Activated CD4-positive, CD25-positive, alpha-beta regulatory T cell treated with anti-CD3 and anti-CD28 coated beads, Interleukin-2, amount 50 U/mL, for 16 hours (primary cell): ENCODE results near the gene GPR132.
"Not testable (repeated sequence)": the region's sequence is repeated elsewhere in the genome, so short reads cannot be mapped to it uniquely, and the experiment has no call there.

Source experiments
- DNase-seq: peaks from one replicate; pipeline ENCODE4 v3.0.0-alpha.2; 2020; ENCODE audit warnings: low read depth, low spot score

Gene GPR132, protein sequence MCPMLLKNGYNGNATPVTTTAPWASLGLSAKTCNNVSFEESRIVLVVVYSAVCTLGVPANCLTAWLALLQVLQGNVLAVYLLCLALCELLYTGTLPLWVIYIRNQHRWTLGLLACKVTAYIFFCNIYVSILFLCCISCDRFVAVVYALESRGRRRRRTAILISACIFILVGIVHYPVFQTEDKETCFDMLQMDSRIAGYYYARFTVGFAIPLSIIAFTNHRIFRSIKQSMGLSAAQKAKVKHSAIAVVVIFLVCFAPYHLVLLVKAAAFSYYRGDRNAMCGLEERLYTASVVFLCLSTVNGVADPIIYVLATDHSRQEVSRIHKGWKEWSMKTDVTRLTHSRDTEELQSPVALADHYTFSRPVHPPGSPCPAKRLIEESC

DNA sequence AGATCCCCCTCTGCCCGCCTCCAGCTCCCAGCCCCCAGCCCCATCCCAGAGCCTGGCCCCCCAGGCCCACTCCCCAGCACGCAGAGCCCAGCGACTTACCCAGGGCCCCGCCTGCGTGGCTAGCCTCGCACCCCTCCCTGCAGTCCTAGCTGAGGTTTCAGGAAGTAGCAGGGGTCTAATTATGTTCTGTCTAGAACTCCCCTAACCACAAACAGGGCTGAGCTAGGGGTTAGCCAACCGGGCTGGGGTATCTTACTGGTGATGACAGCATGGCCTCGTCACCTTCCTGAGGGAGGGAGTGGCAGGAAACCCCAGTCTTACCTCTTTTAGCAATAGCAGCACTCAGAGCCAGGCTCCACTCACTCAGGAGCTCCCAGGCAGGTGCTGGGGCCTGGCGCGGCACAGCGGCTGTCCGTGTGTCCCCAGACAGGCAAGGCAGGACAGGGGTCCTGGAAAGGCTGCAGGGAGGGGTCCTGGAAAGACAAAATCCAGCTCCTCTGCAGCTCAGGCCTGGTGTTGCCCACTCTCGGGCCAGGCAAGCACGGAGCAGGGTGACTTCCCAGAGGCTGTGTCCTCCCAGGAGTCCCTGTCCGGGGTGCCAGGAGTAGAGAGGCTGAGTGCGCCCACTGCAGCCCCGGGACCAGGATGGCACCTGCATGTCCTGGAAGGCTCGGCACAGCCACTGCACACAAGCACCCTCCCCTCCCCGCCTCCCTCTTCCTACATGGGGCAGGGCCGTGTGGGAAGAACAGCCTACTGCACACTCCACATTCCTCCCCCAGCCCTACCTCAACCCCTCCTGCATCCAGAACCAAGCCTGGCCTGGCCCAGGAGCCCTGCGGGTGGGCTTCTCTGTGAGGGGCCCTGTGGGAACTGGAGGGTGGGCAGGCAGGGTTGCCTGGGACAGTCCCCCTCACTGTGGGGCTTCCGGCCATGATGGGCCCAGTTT is at the start of gene GPR132:
GPR132 (minus strand) TSS at position 151 of the 949 bp plus-strand sequence. CDS start 10,010 bp downstream, outside the sequence.
- peak; percentile 84 for DNase-seq

DNA sequence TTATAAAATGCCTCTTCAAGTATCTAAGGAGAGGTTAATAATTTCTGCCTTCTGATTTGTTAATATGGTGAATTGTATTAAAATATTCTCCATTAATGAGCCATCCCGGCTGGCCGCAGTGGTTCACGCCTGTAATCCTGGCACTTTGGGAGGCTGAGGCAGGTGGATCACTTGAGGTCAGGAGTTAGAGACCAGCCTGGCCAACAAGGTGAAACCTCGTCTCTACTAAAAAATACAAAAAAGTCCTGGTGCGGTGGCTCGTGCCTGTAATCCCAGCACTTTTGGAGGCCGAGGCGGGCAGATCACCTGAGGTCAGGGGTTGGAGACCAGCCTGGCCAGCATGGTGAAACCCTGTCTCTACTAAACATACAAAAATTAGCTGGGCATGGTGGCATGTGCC is 44.0 kb upstream of the GPR132 start:
- not testable (repeated sequence) for DNase-seq

DNA sequence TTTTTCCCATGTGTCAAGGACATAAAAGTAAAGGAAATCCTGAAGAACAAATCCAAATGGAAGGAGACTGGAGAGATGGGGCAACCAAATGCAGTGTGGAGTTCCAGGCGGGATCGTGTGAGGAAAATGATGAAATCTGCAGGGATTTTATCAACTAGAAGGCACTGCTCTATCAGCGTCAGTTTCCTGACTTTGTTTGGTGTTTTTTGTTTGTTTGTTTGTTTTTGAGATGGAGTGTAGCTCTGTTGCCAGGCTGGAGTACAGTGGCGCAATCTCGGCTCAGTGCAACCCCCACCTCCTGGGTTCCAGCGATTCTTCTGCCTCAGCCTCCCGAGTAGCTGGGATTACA is 43.3 kb upstream of the GPR132 start:
- no peak for DNase-seq

DNA sequence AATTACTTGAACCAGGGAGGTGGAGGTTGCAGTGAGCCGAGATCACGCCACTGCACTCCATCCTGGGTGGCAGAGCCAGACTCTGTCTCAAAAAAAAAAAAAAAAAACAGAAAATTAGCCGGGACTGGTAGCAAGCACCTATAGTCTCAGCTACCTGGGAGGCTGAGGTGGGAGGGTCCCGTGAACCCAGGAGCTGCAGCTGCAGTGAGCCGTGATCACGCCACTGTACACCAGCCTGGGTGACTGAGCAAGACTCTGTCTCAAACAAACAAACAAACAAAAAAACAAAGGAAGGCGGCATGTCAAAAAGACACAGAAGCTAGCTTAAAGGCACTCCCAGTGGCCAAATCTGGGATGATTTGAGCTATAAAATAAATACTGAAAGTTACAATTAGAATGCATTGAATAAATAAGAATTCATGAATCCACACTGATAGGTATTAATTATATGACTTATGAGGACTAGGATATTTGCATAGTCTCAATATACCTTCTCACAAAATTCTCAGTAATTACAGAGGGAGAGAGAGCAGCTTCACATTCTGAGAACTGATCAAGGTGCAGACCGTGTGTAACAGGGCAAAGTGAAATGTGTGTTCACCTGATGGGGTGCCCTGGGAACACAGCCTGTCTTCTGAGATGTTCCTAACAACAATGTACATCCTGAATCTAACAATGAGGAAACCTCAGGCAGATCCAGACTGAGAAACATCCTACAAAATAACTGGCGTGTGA is 42.7 kb upstream of the GPR132 start:
- no peak for DNase-seq

DNA sequence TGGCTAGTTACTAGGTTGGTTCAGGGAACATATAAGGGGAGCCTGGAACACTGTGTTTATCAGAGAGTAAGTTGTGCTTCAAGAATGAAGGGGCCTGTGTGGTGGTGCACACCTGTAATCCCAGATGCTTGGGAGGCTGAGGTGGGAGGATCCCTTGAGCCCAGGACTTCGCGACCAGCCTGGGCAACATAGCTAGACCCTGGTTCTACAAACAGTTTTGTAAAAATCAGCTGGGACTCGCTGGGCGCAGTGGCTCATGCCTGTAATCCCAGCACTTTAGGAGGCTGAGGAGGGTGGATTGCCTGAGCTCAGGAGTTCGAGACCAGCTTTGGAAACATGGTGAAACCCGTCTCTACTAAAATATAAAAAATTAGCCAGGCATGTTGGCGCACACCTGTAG is 42.1 kb upstream of the GPR132 start:
- DNase-seq = no peak

DNA sequence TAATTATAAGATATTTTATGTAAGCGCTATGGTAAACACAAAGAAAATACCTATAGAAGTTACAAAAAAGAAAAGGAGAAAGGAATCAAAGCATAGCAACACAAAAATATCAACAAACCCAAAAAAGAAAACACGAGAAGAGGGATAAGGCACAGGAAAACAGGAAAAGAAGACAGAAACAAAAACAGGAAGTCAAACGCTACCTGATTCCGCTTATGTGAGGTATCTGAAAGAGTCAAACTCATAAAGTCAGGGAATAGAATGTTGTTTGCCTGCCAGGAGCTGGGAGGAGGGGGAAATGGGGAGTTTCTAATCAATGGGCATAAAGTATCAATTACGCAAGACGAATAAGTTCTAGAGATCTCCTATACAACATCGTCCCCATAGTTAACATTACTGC is 39.9 kb upstream of the GPR132 start:
- DNase-seq = no peak

DNA sequence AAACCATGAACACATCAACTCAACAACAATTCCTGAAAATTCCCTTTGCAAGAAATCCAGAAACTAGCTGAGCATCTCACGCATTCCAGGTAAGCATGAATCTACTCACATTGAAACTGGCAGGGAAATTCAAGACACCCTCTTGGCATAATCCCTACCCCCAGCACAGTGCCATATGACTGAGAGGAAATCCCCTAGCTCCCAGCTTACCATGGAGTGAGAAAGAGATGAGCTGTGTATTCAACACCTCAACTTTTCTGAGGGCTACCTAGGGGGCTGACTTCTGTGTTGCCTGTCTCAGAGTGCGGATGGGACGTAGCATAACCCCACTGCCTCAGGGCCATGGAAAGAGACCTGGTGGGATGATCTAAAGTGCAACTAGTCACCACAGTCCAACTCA is 37.7 kb upstream of the GPR132 start:
- DNase-seq = no peak

DNA sequence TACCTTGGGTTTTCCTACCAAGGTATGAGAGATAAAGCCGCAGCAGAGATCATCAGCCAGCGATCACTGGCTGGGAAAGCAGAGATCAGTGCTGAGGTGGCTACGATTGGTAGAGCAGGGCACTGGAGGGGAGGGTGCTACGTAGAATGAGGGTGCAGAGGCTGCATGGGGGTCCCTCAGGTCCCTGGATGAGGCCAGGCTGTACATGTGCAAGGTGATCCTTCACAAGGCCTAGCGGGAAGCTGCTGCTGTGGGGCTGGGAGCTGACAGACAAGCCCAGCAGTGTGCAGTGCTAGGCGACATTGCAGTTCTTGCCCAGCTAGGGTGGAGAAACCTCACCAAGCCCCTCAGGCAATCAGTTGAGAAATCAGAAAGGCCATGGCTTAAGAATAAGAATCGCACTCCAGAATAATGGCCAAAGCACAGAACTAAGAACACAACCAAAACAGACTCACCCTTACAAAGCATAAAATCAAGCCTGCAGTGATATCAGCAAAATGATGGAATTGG is 37.2 kb upstream of the GPR132 start:
- no peak for DNase-seq

DNA sequence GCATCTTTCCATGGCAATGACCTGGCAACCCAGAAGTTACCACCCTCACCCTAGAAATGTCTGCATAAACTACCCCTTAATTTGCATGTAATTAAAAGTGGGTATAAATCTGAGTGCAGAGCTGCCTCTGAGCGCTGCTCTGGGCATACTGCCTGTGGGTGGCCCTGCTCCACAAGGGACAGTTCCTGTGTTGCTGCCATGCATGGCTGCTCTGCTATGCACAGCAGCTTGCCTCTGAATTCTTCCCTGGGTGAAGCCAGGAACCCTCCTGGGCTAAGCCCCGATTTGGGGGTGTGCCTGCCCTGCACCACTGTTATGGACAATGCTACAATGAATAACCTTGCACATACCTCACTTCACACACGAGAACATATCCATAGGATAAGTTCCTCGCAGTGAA is 35.7 kb upstream of the GPR132 start:
- no peak for DNase-seq

DNA sequence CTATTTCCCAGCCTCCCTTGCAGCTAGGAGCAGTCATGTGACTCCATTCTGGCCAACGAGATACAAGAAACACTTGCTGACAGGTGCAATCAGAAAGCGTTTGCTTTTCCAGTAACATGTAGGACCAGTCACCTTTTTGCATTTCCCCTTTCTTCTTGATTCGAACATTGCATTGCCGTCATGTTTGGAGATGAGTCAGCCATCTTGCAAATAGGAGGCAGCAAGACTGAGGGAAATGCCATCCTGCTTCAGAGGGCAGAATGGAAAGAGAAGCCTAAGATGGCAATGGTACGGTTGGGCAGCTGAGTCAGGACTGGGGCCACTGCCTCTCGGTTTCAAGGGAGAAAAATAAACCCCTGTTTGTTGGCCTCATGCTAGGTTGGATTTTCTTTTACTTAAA is 34.5 kb upstream of the GPR132 start:
- DNase-seq = no peak

DNA sequence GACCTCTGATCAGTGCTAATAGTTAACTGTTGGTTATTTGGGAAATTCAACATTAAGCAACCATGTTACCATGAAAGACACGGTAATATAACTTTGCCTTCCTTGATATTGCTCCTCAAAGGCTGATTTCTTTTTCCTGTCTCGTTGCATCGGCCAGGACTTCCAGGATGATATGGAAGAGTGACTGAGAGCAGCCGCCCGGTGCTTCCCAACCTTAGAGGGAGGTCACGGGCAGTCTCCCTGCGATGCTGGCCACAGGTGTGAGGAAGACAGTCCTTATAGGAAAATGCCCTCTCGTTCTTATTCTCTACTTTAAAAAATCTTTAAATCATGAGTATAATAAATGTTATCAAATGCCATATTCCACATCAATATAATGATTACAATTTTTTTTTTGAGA is 33.1 kb upstream of the GPR132 start:
- DNase-seq = no peak

DNA sequence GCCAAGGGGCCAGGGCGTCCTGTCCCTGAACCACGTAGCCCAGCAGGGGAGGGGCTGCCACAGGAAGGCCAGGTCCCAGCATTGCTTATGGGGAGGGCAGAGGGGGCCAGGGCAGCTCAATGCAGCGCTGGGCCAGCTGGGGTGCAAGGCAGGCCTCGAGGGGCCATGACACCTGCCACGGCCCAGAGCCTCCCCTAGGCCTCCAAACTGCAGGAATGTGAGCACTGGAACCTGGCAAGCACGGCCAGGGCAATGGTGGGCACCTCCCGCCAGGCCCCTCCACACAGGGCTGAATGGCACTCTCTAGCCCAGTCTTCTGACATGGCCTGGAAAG is 32.5 kb upstream of the GPR132 start:
- DNase-seq = no peak

DNA sequence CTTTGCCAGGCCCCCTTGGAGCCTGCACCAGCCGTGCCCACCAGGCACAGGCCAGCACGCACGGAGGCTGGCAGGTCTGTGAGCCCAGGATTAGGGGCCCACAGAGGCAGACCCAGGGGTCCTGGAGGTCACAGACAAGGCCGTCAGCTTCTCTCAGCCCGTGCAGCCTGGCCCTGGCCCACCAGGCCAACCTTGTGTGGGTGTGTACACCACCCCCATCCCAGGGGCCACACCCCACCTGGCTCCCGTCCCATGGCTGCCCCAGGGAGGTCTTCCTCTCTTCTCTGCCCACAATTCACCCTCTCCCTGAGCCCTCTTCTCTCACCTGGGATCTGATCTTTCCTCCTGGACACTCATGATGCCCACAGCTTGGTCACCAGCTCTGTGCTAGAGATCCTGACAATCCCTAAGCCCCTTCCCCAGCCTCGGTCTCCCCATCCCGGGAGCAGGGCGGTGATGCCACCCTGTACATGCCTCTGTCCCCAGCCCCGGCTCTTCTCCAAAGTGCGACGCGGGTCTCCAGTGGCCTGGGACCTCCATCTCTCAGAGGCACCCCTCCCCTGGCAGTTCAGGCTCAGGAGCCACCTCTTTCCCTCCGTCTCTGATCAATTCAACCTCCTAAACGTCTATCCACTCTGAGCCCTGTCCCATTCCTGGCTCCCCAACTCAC is 31.1 kb upstream of the GPR132 start:
- no peak for DNase-seq

DNA sequence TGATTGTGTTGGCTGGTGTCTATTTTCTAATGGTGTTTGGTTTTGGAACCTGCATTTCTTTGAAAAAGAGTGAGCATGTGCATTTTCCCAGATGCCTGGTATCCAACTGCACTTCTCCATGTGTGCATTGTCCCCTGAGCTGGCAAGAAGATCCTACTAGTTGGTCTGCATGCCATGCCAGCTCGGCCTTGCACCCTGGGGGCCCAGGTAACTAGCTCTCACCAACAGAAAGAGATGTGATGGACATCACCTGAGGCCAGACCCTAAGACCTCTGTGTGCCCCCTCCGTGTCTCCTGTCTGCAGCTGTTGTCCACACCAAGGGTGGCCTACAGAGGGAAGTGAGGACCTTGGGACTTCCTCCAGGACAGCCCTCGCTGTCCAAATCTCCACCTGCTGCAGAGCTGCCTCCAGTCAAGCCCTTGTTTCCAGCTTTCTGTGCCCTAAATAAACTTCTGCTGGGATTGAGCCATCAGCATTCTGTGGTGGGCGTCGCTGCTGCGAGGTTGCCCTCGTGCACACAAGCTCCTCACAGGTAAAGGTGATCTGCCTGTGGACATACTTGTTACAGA is 30.1 kb upstream of the GPR132 start:
- no peak for DNase-seq

DNA sequence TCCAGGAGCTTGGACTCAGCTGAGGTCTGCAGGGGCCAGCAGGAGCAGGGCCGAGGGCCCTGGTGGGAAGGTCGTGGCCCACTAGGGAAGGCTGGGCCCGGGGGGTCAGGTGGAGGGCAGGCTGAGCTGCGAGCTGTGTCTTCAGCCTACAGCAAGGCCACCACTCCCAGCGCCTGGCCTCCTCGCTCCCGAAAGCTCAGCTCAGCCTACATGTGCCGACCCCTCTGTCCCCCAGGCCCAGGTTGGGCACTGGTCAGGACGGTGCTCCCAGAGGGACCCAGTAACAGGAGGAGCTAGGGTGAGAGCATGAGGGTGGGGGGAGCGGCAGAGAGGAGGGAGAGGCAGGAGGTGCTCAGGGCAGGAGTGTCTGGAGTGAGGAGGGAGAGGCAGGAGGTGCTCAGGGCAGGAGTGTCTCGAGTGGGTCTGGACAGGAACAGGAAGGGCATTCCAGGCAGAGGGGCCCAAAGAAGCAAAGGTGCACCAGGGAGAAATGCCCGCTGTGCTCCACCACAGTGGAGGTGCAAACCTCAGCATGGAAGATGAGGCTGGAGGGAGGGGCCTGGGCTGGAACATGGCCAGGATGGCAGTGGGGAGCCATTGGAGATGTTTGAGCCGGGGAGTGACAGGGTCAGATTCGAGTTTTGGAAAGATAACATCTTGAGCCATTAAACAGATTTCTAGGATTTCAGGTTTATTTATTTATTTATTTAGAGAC is 29.1 kb upstream of the GPR132 start:
- no peak for DNase-seq

DNA sequence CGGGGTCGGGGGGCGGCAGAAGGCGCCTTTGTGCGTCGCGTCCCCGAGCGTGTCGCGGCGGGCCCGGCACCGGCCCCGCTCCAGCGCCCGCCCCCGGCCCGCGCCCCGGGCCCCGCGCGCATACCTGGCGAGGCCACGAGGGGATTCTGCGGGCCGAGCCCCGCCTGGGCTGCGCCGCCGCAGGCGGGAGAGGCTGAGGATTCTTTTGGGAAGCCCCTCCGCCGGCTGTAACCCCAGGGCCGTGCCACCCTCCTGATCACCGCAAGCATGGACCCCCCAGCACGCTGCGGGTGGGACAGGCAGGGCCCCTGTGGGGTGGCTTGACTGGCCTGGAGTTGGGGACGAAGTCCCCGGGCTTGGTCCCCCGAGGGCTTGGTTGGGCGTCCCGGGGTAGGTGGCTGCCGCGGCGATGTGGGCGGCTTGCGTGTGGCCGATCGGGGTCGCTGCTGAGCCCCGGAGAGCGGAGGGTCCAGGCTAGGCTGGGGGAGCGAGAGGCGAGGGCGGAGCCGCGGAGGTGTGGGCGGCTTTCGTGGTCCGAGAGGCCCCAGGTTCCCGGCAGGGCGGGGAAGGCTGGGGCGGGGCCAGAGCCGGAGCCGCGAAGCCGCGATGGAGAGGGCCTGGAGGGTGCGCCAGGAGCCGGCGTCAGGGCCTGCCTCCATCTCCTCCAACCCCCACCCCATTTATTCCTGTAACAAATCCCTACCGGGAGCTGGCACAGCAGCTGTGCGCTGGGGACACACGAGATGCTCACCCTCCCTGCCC is 28.4 kb upstream of the GPR132 start:
- no peak for DNase-seq

DNA sequence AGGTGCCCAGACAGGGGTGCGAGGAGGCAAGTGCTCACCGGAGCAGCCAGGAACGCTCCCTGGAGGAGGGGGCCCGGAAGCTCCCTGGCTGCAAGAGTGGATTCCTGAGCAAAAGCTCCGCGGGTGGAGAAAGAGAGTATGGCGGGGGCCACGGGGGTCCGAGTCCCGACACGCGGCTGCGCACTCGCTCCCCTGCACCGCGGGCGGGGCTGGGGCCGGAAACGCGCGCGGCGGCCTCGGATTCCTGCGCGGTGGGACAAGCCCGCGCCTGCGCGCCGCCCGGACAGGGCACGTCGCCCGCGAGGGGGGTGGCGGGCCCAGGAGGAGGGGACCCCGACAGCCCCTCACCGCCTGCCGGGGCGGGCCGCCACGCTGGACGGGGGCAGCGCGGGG is 27.8 kb upstream of the GPR132 start:
- no peak for DNase-seq

DNA sequence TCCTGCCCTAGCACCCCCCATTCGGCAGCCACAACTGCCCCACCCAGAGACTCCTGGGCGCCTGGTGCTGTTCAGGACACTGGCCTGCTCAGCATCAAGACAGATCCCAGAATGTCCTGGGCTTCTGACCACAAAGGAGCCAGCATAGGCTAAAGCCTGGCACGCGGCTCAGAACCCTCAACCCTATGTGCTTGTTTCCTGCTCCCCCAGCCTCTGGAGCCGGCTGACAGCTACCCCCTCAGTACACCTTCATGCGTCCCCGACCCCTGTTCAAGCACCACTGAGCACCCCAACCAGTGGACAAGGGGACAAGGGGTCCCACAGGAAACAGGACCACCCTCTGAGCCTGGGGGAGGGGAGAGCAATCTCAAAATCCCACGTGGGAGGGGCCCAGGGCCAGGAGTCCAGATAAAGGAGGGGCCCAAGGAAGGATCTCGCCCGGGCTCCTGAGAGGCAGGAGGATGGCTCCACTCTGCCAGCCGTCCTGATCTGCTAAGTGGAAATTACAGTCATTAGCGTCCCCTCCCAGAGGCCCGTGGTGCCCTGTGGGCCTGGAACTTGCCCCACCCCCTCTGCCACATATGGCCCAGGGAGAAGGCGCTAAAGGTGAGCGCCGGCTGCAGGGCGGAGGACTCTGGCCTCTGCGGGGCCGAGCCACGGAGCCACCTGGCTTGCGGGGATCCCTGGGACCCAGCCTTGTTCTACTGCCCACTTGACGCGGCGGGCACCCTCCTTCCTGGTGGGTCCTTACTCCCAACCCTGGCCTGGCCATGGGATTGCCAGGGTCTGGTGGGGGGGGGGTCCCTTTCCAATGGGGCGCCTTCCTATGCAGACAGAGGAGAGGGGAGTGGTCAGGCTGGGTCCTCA is 27.2 kb upstream of the GPR132 start:
- DNase-seq = no peak
